GM23338 (cell line): ENCODE results near the gene TSPAN33.

ENCODE experiments used
- CTCF ChIP-seq, 2 experiments: fragments of 200-600 bp in 1 of 2; sonication (generic) in 1 of 2; conservative IDR thresholded peaks; 2 replicates each; pipeline versions ENCODE4 v1.5.1 to v1.6.1; 2016 to 2017; ENCODE audit warnings: antibody characterized with exemption in 2 of 2, low read depth in 2 of 2, mild to moderate bottlenecking in 2 of 2, moderate library complexity in 1 of 2
- ETS1 ChIP-seq: IDR thresholded peaks from 2 replicates; pipeline ENCODE4 v1.6.1; 2016; ENCODE audit warnings: antibody characterized with exemption
- EZH2 ChIP-seq: fragments of 200-600 bp; sonication (generic); IDR thresholded peaks from one replicate; pipeline ENCODE4 v1.8.0; 2017; ENCODE audit warnings: antibody characterized with exemption, mild to moderate bottlenecking, low read depth; ENCODE audit not compliant: unreplicated experiment
- JUNB ChIP-seq: IDR thresholded peaks from one replicate; pipeline ENCODE4 v1.6.1; 2016; ENCODE audit warnings: antibody characterized with exemption; ENCODE audit not compliant: unreplicated experiment
- NANOG ChIP-seq: IDR thresholded peaks from 2 replicates; pipeline ENCODE4 v1.6.1; 2016; ENCODE audit warnings: antibody characterized with exemption, borderline replicate concordance
- POLR2AphosphoS5 ChIP-seq: IDR thresholded peaks from 2 replicates; pipeline ENCODE4 v1.6.1; 2016; ENCODE audit warnings: antibody characterized with exemption, low read depth
- REST ChIP-seq: IDR thresholded peaks from one replicate; pipeline ENCODE4 v1.6.1; 2018; ENCODE audit warnings: antibody characterized with exemption; ENCODE audit not compliant: unreplicated experiment
- ZNF114 ChIP-seq: fragments of 250-450 bp; sonication (Bioruptor Pico); IDR thresholded peaks from 2 replicates; pipeline ENCODE4 v1.5.0; 2020; ENCODE audit warnings: mild to moderate bottlenecking, moderate library complexity
- ZNF462 ChIP-seq: fragments of 250-450 bp; sonication (Bioruptor Pico); IDR thresholded peaks from 2 replicates; pipeline ENCODE4 v1.5.0; 2020; ENCODE audit warnings: mild to moderate bottlenecking, moderate library complexity

- peak; percentile 96 to 99 for TF ChIP-seq CTCF (conservative IDR thresholded peaks at IDR 0.05; ENCODE audit: low read depth in 2 of 2)
- TF ChIP-seq EZH2 = no peak
- TF ChIP-seq NANOG = no peak
- TF ChIP-seq JUNB = no peak
- TF ChIP-seq POLR2AphosphoS5 = no peak
- peak; percentile 56 for TF ChIP-seq REST
- TF ChIP-seq ZNF114 (CRISPR knock-in tag) = no peak
- no peak for TF ChIP-seq ZNF462 (CRISPR knock-in tag)
- no peak for TF ChIP-seq ETS1
These were observed 74.1 kb downstream of the TSPAN33 start for GRCh38 chr7:129218514-129219062.
